ENCODE results near the gene RBMS1. TPM values are rescaled to one million over a fixed set of nuclear protein-coding genes. Genes with fewer than 3 reads are reported as not detected.
A peak's percentile ranks its signal among the peaks of the same experiment; 100 is the strongest.

RBMS1 gene
- total RNA-seq, 1 donor: 111 TPM

GRCh38 chr2:160498137-160498536 is 4.5 kb upstream of the RBMS1 start:
- Histone ChIP-seq H4K20me1 (ENCODE audit: insufficient read depth, low read length) (no peaks in the 10 kb centered on the region), H3K36me3 (ENCODE audit: insufficient read depth, low read length) (no peaks in the 10 kb centered on the region), H3K79me2 (ENCODE audit: insufficient read depth, low read length) (peaks cover 6% of the 10 kb centered on the region), H3K27ac (ENCODE audit: low read depth, low read length) (no peak overlapping the region), H3K9me3 (ENCODE audit: low read depth, low read length) (no peaks in the 10 kb centered on the region), H3K4me1 (ENCODE audit: insufficient read depth, low read length) (peaks cover 7% of the 10 kb centered on the region), H2AFZ (ENCODE audit: low read length) (no peak overlapping the region), H3K4me2 (ENCODE audit: insufficient read depth, low read length) (no peak overlapping the region), H3K27me3 (ENCODE audit: insufficient read depth, low read length) (no peaks in the 10 kb centered on the region), H3K4me3 (ENCODE audit: insufficient read depth, low read length) (no peak overlapping the region)
- DNase-seq (ENCODE audit: insufficient read length, low spot score, missing footprints): no peak
- TF ChIP-seq, protein P1, sequence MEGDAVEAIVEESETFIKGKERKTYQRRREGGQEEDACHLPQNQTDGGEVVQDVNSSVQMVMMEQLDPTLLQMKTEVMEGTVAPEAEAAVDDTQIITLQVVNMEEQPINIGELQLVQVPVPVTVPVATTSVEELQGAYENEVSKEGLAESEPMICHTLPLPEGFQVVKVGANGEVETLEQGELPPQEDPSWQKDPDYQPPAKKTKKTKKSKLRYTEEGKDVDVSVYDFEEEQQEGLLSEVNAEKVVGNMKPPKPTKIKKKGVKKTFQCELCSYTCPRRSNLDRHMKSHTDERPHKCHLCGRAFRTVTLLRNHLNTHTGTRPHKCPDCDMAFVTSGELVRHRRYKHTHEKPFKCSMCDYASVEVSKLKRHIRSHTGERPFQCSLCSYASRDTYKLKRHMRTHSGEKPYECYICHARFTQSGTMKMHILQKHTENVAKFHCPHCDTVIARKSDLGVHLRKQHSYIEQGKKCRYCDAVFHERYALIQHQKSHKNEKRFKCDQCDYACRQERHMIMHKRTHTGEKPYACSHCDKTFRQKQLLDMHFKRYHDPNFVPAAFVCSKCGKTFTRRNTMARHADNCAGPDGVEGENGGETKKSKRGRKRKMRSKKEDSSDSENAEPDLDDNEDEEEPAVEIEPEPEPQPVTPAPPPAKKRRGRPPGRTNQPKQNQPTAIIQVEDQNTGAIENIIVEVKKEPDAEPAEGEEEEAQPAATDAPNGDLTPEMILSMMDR (IDR thresholded peaks at IDR 0.05; ENCODE audit: extremely low read depth, low read depth, low read length): no peak

- no peaks in the 10 kb centered on the region for H3K27me3 ChIP-seq (ENCODE audit: insufficient read depth, low read length)
- H3K4me2 ChIP-seq (ENCODE audit: insufficient read depth, low read length): peak overlapping the region; percentile 94
- no peak for DNase-seq (ENCODE audit: insufficient read length, low spot score, missing footprints)
- peaks cover 42% of the 10 kb centered on the region for H3K79me2 ChIP-seq (ENCODE audit: insufficient read depth, low read length)
- H3K4me1 ChIP-seq (ENCODE audit: insufficient read depth, low read length): peaks cover 23% of the 10 kb centered on the region
- H2AFZ ChIP-seq (ENCODE audit: low read length): peak overlapping the region; percentile 83
- H3K36me3 ChIP-seq (ENCODE audit: insufficient read depth, low read length): no peaks in the 10 kb centered on the region
- peak overlapping the region; percentile 90 for H3K4me3 ChIP-seq (ENCODE audit: insufficient read depth, low read length)
- no peaks in the 10 kb centered on the region for H4K20me1 ChIP-seq (ENCODE audit: insufficient read depth, low read length)
- no peaks in the 10 kb centered on the region for H3K9me3 ChIP-seq (ENCODE audit: low read depth, low read length)
- peak overlapping the region; percentile 62 for H3K27ac ChIP-seq (ENCODE audit: low read depth, low read length)
- TF ChIP-seq, protein P1 (IDR thresholded peaks at IDR 0.05; ENCODE audit: extremely low read depth, low read depth, low read length): no peak
These were observed 616 bp upstream of the RBMS1 start for GRCh38 chr2:160494201-160494644.

DNA sequence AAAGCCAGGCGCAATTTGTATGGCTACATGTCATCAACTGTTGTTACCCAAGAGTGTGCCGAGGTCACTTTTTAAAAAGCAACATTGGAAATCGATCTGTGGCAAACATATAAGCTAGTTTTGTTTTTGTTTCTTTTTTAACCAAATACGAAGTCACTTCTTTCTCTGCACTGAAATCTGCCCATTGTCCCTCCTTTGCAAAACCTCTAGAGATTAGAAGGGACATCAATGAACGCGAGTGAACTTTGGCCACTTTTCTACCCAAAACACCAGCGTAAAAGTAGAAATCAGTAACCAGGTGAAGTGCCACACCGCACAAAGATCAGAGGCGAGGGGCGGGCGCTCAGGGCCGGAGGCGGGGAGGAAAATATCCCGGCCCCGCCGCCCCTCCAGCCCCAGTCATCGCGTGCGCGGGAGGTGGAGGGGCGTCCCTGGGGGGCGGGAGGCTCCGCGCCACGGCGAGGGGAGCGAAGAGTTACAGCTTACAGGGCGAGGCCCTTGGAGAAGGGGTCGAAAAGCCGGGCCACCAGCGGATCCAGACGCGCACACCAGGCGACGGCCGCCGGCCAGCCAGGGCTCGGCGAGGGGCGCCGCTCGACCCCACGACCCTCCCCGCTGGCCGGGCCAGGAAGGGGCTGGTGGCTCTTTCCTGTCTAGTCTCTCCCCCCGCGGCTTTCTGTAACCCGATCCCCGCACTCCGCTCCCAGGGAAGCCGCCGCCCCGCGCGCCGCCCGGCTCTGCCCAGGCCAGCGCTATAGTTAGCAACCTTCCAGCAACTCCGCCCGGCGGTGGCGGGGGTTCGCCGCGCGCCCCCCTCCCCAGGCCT is 993 bp downstream of the RBMS1 start:
- Histone ChIP-seq H3K4me3 (ENCODE audit: insufficient read depth, low read length) (peak overlapping the region; percentile 90), H3K79me2 (ENCODE audit: insufficient read depth, low read length) (peaks cover 58% of the 10 kb centered on the region), H3K4me2 (ENCODE audit: insufficient read depth, low read length) (peak overlapping the region; percentile 93), H4K20me1 (ENCODE audit: insufficient read depth, low read length) (peaks cover 3% of the 10 kb centered on the region), H3K36me3 (ENCODE audit: insufficient read depth, low read length) (no peaks in the 10 kb centered on the region), H3K27ac (ENCODE audit: low read depth, low read length) (peak overlapping the region; percentile 92), H2AFZ (ENCODE audit: low read length) (peak overlapping the region; percentile 60), H3K4me1 (ENCODE audit: insufficient read depth, low read length) (peaks cover 23% of the 10 kb centered on the region), H3K9me3 (ENCODE audit: low read depth, low read length) (no peaks in the 10 kb centered on the region), H3K27me3 (ENCODE audit: insufficient read depth, low read length) (no peaks in the 10 kb centered on the region)
- peak; percentile 94 for DNase-seq (ENCODE audit: insufficient read length, low spot score, missing footprints)
- TF ChIP-seq, protein P1 (IDR thresholded peaks at IDR 0.05; ENCODE audit: extremely low read depth, low read depth, low read length): no peak

- Histone ChIP-seq H3K27ac (ENCODE audit: low read depth, low read length) (peak overlapping the region; percentile 92), H2AFZ (ENCODE audit: low read length) (peak overlapping the region; percentile 60), H3K4me2 (ENCODE audit: insufficient read depth, low read length) (peak overlapping the region; percentile 93), H3K9me3 (ENCODE audit: low read depth, low read length) (no peaks in the 10 kb centered on the region), H4K20me1 (ENCODE audit: insufficient read depth, low read length) (peaks cover 8% of the 10 kb centered on the region), H3K79me2 (ENCODE audit: insufficient read depth, low read length) (peaks cover 64% of the 10 kb centered on the region), H3K27me3 (ENCODE audit: insufficient read depth, low read length) (no peaks in the 10 kb centered on the region), H3K36me3 (ENCODE audit: insufficient read depth, low read length) (no peaks in the 10 kb centered on the region), H3K4me1 (ENCODE audit: insufficient read depth, low read length) (peaks cover 23% of the 10 kb centered on the region), H3K4me3 (ENCODE audit: insufficient read depth, low read length) (peak overlapping the region; percentile 90)
- peak; percentile 84 for DNase-seq (ENCODE audit: insufficient read length, low spot score, missing footprints)
- TF ChIP-seq, protein P1 (IDR thresholded peaks at IDR 0.05; ENCODE audit: extremely low read depth, low read depth, low read length): no peak
These were observed 1.7 kb downstream of the RBMS1 start for GRCh38 chr2:160491911-160492371.
